GM19455 (cell line): ENCODE results near the gene DMXL1.
"Not testable (repeated sequence)": the region's sequence is repeated elsewhere in the genome, so short reads cannot be mapped to it uniquely, and the experiment has no call there.

ENCODE experiments used
- ATAC-seq: cut with Tn5 transposase; IDR thresholded peaks from one replicate; pipeline ENCODE4 v1.9.1; 2021; ENCODE audit not compliant: unreplicated experiment

Gene DMXL1

DNA sequence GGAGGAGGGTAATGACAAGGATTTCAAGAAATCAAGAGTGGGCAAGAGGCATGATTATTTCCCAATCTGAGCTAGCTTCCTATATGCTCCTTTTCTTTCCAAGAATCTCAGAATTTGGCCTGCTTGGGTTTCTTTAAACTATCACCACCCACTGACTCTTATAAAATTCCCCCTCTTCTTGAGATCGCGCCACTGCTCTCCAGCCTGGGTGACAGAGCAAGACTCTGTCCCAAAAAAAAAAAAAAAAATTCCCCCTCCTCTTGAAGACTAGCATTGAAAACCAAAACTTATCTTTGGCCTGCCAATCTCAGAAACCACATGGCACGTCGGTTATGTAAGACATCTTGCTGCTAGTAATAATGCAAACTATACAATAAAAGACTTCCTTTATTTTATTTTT is 3.4 kb upstream of the DMXL1 start:
- ATAC-seq: no peak

DNA sequence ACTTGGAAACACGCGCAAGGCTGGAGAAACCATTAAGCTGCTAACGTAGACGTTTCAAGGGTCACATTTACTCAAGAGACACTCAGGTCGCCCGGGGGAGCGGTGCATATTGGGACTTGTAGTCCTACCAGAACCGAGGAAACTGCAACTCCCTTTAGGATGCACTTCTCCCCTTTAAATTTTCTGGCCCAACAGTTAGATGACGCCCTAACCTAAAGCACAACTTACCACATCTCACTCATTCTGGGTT is 384 bp upstream of the DMXL1 start:
- ATAC-seq: peak; percentile 55

DNA sequence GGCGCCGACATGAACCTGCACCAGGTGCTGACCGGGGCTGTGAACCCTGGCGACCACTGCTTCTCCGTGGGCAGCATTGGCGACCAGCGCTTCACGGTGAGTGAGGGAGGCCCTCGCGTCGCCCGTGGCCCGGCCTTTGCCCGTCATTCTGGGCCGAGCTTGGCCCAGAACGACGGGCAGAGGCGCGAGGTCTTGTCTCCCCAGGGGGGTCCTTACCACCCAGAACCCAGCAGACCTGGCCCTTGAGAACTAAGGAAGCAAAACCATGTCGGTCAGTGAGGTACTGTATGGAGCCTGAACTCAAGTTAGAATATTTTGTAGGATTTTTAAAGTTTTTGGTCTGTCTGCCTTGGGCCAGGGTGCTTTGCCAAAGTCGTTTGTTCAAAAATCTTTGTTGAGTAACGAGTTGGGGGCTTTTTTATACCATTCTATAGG is 691 bp downstream of the DMXL1 start:
- ATAC-seq: peak; percentile 12

DNA sequence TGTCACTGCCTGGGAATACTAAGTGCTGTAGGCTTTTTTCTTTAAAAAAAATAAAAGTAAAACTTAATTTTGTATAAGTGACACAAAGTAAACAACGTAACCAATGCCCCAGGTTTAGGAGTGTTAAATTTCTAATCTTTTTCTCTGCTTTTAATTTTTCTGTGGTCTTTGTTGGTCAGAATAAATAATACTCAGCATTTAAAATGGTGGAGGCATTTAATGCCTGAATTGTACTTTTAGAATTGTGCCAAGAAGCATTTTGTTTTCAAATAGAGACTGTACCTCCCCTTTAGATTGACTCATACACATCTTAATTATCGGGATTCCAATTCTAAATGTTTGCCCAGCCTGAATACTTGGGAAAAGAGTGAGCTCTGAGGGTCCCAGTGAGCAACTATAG is 1.6 kb downstream of the DMXL1 start:
- ATAC-seq: no peak

DNA sequence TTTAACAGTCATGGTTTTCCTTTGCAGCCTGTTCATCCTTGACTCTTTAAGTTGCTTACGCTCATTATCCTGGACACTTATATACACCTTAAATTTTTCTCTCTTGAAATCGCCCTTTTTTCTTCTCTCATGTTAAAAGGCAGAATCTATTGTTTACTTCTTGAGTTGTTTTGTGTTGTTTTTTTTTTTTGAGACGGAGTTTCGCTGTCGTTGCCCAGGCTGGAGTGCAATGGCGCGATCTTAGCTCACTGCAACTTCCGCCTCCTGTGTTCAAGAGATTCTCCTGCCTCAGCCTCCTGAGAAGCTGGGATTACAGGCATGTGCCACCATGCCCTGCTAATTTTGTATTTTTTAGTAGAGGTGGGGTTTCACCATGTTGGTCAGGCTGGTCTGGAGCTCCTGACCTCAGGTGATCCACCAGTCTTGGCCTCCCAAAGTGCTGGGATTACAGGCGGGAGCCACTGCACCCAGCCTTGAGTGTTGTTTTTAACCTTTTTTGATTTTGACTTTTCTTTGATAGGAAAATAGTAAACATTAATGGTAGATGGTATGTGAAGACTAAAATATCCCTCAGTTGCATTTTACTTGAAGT is 3.0 kb downstream of the DMXL1 start:
- ATAC-seq: not testable (repeated sequence)

DNA sequence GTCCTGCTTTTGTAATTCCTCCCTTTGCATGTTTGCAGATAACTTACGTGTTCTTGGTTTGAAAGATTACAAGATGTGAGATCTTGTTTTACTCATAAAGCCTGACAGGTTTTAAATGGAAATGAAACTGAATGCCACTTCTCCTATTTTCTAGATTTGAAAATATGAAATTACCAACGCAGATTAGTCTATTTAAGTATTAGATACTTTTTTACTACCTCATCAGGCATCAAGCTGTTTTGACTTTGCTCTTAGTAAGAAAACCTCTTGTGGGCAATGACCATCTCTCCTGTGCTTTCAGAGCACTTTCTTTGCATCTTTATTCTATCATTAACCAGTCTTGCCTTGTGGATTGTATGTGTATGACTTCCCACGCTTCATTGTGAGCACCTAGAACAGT is 3.5 kb downstream of the DMXL1 start:
- ATAC-seq: no peak

DNA sequence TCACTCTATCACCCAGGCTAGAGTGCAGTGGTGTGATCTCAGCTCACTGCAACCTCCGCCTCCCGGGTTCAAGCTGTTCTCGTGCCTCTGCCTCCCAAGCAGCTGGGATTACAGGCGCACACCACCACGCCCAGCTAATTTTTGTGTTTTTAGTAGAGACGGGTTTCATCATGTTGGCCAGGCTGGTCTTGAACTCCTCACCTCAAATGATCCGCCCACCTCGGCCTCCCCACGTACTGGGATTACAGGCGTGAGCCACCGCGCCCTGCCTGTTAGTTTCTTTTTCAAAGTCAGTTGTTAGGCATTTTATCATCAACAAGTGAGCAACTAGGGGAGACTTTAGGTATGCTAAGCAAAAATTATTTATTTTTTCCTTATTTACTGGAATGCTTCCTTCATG is 4.4 kb downstream of the DMXL1 start:
- not testable (repeated sequence) for ATAC-seq

DNA sequence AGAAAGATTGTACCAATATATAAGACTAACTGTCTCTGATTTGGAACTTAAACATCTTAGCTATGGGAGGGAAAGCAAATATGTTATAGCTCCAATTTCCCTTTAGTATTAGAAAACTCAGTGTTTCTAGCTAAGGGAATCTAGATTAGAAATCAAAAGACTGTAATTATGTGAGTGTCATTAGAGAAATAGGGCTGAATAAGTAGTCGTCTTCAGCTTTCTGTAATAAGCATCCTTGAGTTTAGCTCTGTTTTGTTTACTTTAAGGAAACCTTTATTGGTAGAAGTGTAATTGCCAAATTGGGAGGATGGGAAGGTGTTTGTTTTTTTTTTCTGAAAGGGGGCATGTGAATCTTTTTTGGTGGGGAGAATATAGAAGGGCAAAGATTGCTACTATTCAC is 5.2 kb downstream of the DMXL1 start:
- no peak for ATAC-seq

DNA sequence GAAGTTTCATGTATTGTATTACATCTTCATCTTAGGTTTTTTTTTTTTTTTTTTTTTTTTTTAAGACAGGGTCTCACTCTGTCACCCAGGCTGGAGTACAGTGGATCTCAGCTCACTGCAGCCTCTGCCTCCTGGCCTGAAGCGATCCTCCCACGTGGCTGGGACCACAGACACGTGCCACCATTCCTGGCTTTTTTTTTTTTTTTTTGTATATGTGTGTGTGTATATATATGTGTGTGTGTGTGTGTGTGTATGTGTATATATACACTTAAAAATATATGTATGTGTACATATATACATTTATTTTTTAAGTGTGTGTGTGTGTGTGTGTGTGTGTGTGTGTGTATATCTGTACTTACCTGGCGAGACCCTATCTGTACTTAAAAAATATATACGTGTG is 6.6 kb downstream of the DMXL1 start:
- no peak for ATAC-seq

DNA sequence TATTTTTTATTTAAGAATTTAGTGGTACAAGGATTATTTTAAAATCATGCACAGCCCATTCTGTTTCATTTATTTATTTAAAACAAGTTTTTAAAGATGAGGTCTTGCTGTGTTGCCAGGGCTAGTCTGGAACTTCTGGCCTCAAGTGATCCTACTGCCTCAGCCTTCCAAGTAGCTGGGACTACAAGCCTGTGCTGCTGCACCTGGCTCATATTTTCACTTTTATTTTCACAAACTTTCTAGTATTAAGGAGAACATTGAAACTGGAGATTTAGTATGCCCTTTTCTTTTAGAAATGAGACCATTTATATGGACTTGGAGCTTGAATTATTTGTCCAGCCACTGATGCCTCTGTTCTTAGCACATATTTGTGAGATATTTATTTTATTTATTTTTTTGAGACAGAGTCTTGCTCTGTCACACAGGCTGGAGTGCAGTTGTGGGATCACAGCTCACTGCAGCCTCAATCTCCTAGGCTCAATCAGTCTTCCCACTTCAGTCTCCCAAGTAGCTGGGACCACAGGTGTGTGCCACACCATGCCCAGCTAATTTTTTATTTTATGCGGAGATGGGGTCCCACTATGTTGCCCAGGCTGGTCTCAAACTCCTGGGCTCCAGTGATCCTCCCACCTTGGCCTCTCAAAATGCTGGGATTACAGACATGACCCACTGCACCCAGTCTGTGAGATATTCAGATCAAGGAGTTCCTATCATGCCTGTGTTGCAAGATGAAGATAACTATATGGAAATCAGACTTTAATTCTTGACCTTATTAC is 7.4 kb downstream of the DMXL1 start:
- ATAC-seq: no peak

DNA sequence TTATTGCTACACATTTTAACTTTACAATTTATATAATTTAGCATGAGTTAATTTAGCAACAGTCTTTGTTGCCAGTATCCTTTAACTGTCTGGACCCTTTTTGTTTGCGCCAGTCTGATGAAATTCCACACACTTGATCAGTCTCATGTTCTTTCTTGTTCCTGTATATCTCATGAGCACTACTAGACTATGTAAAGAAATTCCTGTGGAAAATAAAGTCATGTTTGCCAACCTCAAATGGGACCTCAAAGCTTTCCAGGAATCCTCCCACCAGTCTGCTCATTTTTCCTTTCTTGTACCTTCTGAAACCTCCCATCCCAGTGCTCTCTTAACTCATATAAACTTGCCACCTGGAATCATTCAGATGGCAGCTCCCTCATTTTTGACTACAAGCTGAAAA is 8.0 kb downstream of the DMXL1 start:
- no peak for ATAC-seq

DNA sequence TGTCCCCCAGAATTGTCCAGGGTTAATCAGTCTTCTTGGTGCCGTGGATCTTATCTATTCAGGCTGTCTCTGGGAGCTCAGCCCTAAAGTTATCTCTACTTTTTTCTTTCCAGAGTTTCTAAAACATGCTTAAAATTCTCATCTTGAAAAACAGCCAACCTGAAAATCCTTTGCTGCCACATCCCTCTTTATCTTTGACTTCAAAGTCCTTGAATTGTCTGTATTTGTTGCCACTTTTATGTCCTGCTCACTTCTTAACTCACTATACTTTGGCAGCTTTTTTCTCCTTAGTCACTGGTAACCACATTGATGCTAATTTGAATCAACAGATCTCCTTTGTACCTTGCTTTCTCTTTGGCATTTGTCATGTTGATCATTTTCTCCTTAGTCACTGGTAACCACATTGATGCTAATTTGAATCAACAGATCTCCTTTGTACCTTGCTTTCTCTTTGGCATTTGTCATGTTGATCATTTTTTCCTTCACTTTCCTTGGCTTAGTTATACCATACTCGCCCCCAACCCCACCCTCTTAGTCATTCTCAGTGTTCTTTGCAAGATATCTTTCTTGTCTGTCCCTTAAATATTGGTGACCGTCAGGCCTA is 8.5 kb downstream of the DMXL1 start:
- no peak for ATAC-seq

DNA sequence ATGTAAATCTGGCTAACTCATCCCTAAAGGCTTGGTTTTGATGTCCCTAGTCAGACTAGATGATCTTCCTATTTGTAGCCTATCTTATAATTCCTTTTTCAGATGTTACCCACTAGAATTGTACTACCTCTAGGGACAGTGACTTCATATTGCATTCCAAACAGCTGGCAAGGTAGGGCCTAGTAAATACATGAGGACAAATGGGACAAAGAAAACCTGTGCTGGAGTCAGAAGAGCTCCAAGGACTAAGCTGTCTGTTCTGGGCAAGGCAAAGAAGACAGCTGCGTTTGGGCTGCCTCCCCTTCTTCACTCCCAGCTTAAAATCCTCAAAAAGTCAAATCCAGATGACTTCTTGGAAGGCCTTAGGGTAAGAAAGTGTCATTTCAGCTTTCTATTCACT is 10.0 kb downstream of the DMXL1 start:
- no peak for ATAC-seq

DNA sequence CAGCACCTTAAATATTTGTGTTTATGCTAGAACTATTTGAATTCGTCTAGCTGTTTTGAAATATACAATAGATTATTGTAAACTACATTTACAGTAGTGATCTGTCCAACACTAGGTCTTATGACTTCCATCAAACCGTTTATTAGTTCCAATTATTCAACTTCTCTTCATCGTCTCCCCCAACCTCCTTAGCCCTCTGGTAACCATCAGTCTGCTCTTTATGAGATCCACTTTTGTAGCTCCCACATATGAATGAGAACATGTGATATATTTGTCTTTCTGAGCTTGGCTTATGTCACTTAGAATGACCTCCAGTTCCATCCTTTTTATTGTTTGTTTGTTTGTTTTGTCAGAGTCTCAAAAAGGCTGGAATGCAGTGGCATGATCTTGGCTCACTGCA is 11.8 kb downstream of the DMXL1 start:
- no peak for ATAC-seq

DNA sequence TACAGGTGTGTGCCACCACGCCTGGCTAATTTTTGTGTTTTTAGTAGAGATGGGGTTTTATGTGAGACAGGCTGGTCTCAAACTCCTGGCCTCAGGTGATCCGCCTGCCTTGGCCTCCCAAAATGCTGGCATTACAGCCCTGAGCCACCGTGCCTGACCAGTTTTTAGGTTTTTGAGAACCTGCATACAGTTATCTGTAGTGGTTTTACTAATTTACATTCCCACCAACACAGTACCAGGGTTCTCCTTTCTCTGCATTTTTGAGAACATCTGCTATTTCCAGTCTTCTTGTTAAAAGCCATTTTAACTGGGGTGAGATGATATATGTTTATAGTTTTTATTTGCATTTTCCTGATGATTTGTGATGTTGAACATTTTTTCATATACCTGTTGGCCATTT is 12.8 kb downstream of the DMXL1 start:
- ATAC-seq: peak; percentile 55

DNA sequence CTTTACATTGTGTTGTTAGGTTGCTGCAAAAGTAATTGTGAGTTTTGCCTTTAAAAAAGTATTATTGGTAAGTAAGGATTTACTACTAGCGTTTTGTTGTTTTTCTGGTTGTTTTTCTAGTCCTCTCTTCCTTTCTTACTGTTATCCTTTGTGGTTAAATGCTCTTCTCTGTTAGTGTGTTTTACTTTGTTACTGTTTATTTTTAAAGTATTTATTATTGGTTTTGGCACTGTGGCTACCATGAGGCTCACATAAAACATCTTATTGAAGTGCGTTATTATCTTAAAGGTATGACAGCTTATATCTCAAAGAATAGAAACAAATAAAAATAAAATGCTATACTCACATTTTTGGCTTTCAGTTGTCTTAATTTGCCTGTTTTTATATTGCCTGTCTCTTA is 17.6 kb downstream of the DMXL1 start:
- ATAC-seq: no peak

DNA sequence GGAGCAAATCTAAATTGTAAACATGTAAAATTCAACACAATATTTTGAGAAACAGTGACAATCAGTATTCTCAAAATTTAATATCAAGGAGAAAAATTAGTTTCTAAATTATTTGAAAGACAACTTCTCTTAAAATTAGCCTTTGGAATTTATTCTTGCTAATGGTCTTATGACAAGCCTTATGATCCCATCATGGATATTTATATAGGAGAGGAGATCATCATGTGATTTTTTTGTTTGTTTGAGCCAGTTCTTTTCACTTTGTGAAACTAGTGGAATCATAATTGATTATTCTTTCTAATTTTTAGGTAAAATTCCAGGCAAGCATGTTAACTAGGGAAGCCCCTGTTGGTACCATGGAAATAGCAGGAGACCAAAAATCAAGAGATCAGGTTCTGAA is 24.7 kb downstream of the DMXL1 start:
- ATAC-seq: no peak

DNA sequence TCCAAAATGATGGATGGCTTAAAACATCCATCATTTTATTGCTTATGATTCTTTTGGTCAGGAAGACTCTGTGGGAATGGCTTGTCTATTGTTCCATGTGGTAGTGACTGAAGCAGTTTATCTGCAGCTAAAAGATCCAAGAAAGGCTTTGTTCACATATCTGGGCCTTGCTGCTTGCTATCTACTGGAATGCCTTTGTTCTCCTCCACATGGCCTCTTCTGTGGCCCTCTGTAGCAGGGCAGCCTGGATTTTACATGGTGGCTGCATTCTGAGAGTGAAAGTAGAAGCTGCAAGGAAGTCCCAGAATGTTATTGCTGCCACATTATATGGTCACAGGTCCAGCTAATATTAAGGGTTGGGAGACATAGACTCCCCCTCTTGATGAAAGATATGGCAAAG is 35.1 kb downstream of the DMXL1 start:
- no peak for ATAC-seq

DNA sequence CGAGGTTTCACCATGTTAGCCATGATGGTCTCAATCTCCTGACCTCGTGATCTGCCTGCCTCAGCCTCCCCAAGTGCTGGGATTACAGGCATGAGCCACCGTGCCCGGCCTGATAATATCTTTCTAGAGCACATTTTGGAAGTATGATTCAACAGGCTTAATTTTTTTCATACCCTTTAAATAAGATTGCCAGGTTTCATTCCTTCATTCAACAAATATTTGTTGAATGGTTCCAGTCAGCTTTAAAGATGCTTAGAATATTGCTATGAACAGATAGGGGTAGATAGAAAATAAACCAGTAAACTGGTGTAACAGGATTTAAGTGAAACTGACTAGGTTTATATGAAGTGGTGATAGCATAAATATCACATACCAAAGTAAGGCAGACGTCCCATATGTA is 41.3 kb downstream of the DMXL1 start:
- ATAC-seq: no peak

DNA sequence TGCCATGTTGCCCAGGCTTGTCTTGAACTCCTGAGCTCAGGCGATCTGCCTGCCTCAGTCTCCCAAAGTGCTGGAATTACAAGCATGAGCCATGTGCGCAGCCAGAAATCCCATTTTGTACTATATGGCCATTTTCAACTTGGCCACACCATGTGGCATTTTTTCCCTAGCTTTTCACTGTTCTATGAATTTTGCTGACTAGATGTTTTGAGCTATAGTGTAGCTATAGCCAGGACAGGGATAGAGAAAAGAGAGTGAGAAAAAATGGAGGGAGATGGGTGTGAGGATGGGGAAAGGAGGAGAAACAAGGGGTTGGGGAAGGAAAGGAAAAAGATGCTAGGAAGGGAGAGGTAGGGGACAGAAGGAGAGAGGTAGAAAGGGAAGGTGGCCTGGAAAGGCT is 46.4 kb downstream of the DMXL1 start:
- ATAC-seq: no peak

DNA sequence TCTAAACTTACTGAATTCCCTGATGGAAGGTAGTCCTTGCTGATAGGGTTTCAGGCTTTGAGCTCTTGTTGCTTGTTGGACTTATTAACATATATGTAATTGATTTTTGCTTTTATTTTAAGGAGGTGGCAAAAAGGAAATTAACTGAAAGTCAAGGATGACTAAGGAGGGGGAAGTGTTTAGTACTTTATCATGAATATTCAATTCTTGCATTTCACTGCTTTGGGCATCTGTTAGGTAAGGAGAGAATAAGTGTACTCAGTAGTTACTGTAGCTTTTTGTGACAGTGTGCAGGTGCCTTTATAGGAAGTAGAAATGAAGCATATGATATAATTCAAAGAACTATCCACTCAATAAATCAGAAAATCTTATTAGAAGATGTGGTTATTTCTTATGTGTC is 47.1 kb downstream of the DMXL1 start:
- no peak for ATAC-seq

DNA sequence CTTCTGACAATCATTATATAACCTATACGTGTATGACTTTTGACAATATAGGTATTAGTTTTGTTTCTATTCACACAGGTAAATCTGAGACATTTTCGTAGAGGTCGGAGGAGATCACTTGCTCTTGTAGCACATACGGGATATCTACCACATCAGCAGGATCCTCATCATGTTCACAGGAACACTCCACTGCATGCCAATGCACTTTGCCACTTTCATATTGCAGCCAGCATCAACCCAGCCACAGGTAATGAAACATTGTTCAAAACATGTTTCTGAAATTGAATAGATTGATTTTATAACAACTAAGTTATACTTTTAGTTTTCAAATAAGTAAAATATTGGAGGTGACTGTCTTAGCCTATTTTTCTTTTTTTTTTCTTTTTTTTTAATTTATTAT is 50.0 kb downstream of the DMXL1 start:
- no peak for ATAC-seq

DNA sequence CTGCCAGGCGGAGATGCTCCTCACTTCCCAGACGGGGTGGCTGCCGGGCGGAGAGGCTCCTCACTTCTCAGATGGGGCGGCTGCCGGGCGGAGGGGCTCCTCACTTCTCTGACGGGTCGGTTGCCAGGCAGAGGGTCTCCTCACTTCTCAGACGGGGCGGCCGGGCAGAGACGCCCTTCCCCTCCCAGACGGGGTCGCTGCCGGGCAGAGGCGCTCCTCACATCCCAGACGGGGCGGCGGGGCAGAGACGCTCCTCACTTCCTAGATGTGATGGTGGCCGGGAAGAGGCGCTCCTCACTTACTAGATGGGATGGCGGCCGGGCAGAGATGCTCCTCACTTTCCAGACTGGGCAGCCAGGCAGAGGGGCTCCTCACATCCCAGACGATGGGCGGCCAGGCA is 51.6 kb downstream of the DMXL1 start:
- ATAC-seq: not testable (repeated sequence)
